HepG2 (cell line): Measurements from ENCODE around the gene IL2RG. TPM values are rescaled to one million over a fixed set of nuclear protein-coding genes. Genes with fewer than 3 reads are reported as not detected.

Source experiments
- CAMTA2 ChIP-seq: sonication (generic); formaldehyde crosslinking; IDR thresholded peaks from 2 replicates; pipeline ENCODE4 v1.4.0; 2020; ENCODE audit warnings: mild to moderate bottlenecking, missing genetic modification reagents, borderline replicate concordance
- CBX1 ChIP-seq: IDR thresholded peaks from one replicate; pipeline ENCODE4 v1.6.1; 2016; ENCODE audit warnings: antibody characterized with exemption, low read depth
- CCAR2 ChIP-seq: fragments of 200-400 bp; formaldehyde crosslinking; optimal IDR thresholded peaks from 2 replicates; pipeline ENCODE3; 2018; ENCODE audit warnings: low read depth, mild to moderate bottlenecking, low read length, moderate library complexity
- CCDC6 ChIP-seq: sonication (generic); formaldehyde crosslinking; IDR thresholded peaks from 2 replicates; pipeline ENCODE4 v1.8.1; 2022; ENCODE audit warnings: mild to moderate bottlenecking, missing genetic modification reagents, moderate library complexity
- GABPA ChIP-seq, 2 experiments: IDR thresholded peaks; 2 replicates each; pipeline ENCODE4 v1.6.1; 2011 to 2016; ENCODE audit warnings: low read depth in 2 of 2, low read length in 1 of 2, missing biosample characterization in 1 of 2, missing genetic modification characterization in 1 of 2
- HNRNPK ChIP-seq: fragments of 200-400 bp; formaldehyde crosslinking; IDR thresholded peaks from 2 replicates; pipeline ENCODE4 v1.6.1; 2018; ENCODE audit warnings: low read length, low read depth, moderate library complexity, mild to moderate bottlenecking; ENCODE audit not compliant: poor library complexity, severe bottlenecking
- ONECUT2 ChIP-seq: sonication (generic); formaldehyde crosslinking; IDR thresholded peaks from 2 replicates; pipeline ENCODE4 v1.4.0; 2020; ENCODE audit warnings: missing genetic modification reagents
- POLR2G ChIP-seq: fragments of 200-400 bp; formaldehyde crosslinking; IDR thresholded peaks from 2 replicates; pipeline ENCODE4 v1.6.1; 2018; ENCODE audit warnings: mild to moderate bottlenecking, low read depth, low read length, moderate library complexity
- RAD21 ChIP-seq: fragments of 450-650 bp; formaldehyde crosslinking; IDR thresholded peaks from 2 replicates; pipeline ENCODE4 v1.5.0; 2020; ENCODE audit warnings: mild to moderate bottlenecking
- RFX5 ChIP-seq: IDR thresholded peaks from 2 replicates; pipeline ENCODE4 v1.6.1; 2011; ENCODE audit warnings: low read depth, low read length, improper control_type of control experiment
- SETDB1 ChIP-seq: sonication (generic); formaldehyde crosslinking; IDR thresholded peaks from 2 replicates; pipeline ENCODE4 v1.5.1; 2020; ENCODE audit warnings: missing genetic modification reagents, mild to moderate bottlenecking, borderline replicate concordance
- SP5 ChIP-seq: IDR thresholded peaks from 2 replicates; pipeline ENCODE4 v1.6.1; 2016; ENCODE audit warnings: low read depth, borderline replicate concordance
- SRY ChIP-seq: sonication (generic); formaldehyde crosslinking; IDR thresholded peaks from 2 replicates; pipeline ENCODE4 v1.8.0; 2022; ENCODE audit warnings: mild to moderate bottlenecking, missing genetic modification reagents
- ZNF549 ChIP-seq: sonication (generic); formaldehyde crosslinking; IDR thresholded peaks from 2 replicates; pipeline ENCODE4 v1.5.0; 2020; ENCODE audit warnings: missing genetic modification reagents
- ZNF713 ChIP-seq: sonication (generic); formaldehyde crosslinking; IDR thresholded peaks from 2 replicates; pipeline ENCODE4 v1.4.0; 2020; ENCODE audit warnings: mild to moderate bottlenecking, missing genetic modification reagents
- polyA plus RNA-seq, 8 experiments: library from polyadenylated mRNA; depleted of rRNA in 3 of 8; stranded (reverse) in 7 of 8; unstranded in 1 of 8; fragments of >200 nt; fragmentation: Illumina TruSeq in 4 of 8; extraction: Trizol in 4 of 8; gene quantifications; 2 replicates each; pipeline versions ENCODE4 v1.2.1 to v1.2.3, GENCODE V29; 2011 to 2016; ENCODE audit warnings: low read depth in 4 of 8, missing spikeins in 1 of 8, mixed read lengths in 1 of 8; ENCODE audit not compliant: insufficient read depth in 1 of 8
- total RNA-seq, 5 experiments: library from RNA; depleted of rRNA; stranded (reverse); fragments of >200 nt; fragmentation: Illumina TruSeq; extraction: Trizol; gene quantifications; 2 replicates each; pipeline ENCODE4 v1.2.3, GENCODE V29; 2016; ENCODE audit warnings: low read depth in 1 of 5
- TF ChIP-seq, protein P1 (sequence below), 2 experiments: sonication (generic) in 1 of 2; formaldehyde crosslinking in 1 of 2; IDR thresholded peaks; 2 replicates each; pipeline versions ENCODE4 v1.4.0 to v1.6.1; 2018 to 2020; ENCODE audit warnings: missing genetic modification reagents in 2 of 2, borderline replicate concordance in 1 of 2, low read depth in 1 of 2, mild to moderate bottlenecking in 1 of 2, missing biosample characterization in 1 of 2
- TF ChIP-seq, protein P2 (sequence below): sonication (generic); formaldehyde crosslinking; IDR thresholded peaks from 2 replicates; pipeline ENCODE4 v1.4.0; 2020; ENCODE audit warnings: missing genetic modification reagents
- TF ChIP-seq, protein P3 (sequence below): conservative IDR thresholded peaks from 2 replicates; pipeline ENCODE4 v1.6.1; 2018; ENCODE audit warnings: missing genetic modification reagents
- TF ChIP-seq, protein P4 (sequence below): sonication (generic); formaldehyde crosslinking; IDR thresholded peaks from 2 replicates; pipeline ENCODE4 v1.4.0; 2020; ENCODE audit warnings: missing genetic modification reagents, low read depth, mild to moderate bottlenecking, borderline replicate concordance
- TF ChIP-seq, protein P5 (sequence below): IDR thresholded peaks from 2 replicates; pipeline ENCODE4 v1.6.1; 2016; ENCODE audit warnings: low read depth, borderline replicate concordance
- TF ChIP-seq, protein P6 (sequence below): IDR thresholded peaks from 2 replicates; pipeline ENCODE4 v1.6.1; 2016; ENCODE audit warnings: missing biosample characterization, missing genetic modification reagents, low read depth
- TF ChIP-seq, protein P7 (sequence below): sonication (generic); formaldehyde crosslinking; IDR thresholded peaks from 2 replicates; pipeline ENCODE4 v1.4.0; 2020; ENCODE audit warnings: missing genetic modification reagents

IL2RG gene
- total and polyA plus RNA-seq, 2 of the 13 experiments (the other 11 are each of a cell fraction or from before 2014, with no cell fraction given): 0.98 TPM; not detected in 1

DNA sequence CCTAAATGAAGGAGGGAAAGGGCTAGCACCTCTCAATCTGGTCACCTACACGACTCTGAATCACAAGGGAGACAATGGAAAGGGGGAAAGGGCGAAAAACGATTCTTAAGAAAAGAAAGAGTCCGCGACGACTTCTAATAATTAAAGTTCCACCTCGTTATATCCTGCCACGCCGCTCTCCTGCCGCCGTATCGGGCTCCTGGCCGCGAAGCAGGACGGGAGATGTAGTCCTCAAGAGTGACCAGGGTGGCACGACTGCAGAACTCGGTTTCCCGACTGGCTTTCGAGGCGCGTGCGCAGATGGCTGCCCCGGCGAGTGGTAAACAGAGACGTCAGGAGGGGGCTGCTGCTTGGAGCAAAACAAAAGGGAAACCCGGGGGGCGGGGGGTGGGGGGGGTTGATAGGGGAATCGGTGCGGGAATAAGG lies 15.8 kb downstream of the IL2RG start, which contains the start of gene FOXO4 (continued):
- TF ChIP-seq, protein P1, sequence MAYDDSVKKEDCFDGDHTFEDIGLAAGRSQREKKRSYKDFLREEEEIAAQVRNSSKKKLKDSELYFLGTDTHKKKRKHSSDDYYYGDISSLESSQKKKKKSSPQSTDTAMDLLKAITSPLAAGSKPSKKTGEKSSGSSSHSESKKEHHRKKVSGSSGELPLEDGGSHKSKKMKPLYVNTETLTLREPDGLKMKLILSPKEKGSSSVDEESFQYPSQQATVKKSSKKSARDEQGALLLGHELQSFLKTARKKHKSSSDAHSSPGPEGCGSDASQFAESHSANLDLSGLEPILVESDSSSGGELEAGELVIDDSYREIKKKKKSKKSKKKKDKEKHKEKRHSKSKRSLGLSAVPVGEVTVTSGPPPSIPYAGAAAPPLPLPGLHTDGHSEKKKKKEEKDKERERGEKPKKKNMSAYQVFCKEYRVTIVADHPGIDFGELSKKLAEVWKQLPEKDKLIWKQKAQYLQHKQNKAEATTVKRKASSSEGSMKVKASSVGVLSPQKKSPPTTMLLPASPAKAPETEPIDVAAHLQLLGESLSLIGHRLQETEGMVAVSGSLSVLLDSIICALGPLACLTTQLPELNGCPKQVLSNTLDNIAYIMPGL (CRISPR knock-in tag; IDR thresholded peaks at IDR 0.05; ENCODE audit: borderline replicate concordance in 1 of 2, low read depth in 1 of 2): no peak
- TF ChIP-seq RFX5 (no peak), POLR2G (peak; percentile 67), CCAR2 (no peak), ONECUT2 (CRISPR knock-in tag) (no peak), SETDB1 (CRISPR knock-in tag) (no peak), ZNF549 (no peak), CBX1 (no peak), SRY (no peak), GABPA (IDR thresholded peaks at IDR 0.05; ENCODE audit: low read depth, low read length) (no peak), GABPA (CRISPR knock-in tag; IDR thresholded peaks at IDR 0.05; ENCODE audit: low read depth) (peak; percentile 29; the same call in 1 of the 2 replicates), CAMTA2 (no peak), HNRNPK (no peak), ZNF713 (CRISPR knock-in tag) (no peak), CCDC6 (CRISPR knock-in tag) (no peak), SP5 (CRISPR knock-in tag) (no peak), RAD21 (CRISPR knock-in tag) (no peak)
- TF ChIP-seq, protein P2, sequence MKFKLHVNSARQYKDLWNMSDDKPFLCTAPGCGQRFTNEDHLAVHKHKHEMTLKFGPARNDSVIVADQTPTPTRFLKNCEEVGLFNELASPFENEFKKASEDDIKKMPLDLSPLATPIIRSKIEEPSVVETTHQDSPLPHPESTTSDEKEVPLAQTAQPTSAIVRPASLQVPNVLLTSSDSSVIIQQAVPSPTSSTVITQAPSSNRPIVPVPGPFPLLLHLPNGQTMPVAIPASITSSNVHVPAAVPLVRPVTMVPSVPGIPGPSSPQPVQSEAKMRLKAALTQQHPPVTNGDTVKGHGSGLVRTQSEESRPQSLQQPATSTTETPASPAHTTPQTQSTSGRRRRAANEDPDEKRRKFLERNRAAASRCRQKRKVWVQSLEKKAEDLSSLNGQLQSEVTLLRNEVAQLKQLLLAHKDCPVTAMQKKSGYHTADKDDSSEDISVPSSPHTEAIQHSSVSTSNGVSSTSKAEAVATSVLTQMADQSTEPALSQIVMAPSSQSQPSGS (CRISPR knock-in tag): no peak
- TF ChIP-seq, protein P3, sequence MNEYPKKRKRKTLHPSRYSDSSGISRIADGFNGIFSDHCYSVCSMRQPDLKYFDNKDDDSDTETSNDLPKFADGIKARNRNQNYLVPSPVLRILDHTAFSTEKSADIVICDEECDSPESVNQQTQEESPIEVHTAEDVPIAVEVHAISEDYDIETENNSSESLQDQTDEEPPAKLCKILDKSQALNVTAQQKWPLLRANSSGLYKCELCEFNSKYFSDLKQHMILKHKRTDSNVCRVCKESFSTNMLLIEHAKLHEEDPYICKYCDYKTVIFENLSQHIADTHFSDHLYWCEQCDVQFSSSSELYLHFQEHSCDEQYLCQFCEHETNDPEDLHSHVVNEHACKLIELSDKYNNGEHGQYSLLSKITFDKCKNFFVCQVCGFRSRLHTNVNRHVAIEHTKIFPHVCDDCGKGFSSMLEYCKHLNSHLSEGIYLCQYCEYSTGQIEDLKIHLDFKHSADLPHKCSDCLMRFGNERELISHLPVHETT: no peak
- TF ChIP-seq, protein P4, sequence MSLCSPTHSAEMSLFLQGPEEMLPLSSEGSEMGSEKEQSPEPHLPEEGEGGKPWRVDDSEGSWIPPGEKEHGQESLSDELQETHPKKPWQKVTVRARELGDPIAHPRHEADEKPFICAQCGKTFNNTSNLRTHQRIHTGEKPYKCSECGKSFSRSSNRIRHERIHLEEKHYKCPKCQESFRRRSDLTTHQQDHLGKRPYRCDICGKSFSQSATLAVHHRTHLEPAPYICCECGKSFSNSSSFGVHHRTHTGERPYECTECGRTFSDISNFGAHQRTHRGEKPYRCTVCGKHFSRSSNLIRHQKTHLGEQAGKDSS (CRISPR knock-in tag): no peak
- TF ChIP-seq, protein P5, sequence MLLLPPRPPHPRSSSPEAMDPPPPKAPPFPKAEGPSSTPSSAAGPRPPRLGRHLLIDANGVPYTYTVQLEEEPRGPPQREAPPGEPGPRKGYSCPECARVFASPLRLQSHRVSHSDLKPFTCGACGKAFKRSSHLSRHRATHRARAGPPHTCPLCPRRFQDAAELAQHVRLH (CRISPR knock-in tag): no peak
- TF ChIP-seq, protein P6, sequence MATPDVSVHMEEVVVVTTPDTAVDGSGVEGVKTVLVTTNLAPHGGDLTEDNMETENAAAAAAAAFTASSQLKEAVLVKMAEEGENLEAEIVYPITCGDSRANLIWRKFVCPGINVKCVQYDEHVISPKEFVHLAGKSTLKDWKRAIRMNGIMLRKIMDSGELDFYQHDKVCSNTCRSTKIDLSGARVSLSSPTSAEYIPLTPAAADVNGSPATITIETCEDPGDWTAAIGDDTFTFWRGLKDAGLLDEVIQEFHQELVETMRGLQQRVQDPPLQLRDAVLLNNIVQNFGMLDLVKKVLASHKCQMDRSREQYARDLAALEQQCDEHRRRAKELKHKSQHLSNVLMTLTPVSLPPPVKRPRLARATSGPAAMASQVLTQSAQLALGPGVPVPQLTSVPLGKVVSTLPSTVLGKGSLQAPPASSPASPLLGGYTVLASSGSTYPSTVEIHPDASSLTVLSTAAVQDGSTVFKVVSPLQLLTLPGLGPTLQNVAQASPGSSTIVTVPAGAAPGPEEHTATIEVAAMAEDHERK (CRISPR knock-in tag): no peak
- TF ChIP-seq, protein P7, sequence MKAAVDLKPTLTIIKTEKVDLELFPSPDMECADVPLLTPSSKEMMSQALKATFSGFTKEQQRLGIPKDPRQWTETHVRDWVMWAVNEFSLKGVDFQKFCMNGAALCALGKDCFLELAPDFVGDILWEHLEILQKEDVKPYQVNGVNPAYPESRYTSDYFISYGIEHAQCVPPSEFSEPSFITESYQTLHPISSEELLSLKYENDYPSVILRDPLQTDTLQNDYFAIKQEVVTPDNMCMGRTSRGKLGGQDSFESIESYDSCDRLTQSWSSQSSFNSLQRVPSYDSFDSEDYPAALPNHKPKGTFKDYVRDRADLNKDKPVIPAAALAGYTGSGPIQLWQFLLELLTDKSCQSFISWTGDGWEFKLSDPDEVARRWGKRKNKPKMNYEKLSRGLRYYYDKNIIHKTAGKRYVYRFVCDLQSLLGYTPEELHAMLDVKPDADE (CRISPR knock-in tag): no peak
